Caco-2 (cell line): Measurements from ENCODE around the gene RIPOR3. TPM values are rescaled to one million over a fixed set of nuclear protein-coding genes. Genes with fewer than 3 reads are reported as not detected.
A peak's percentile ranks its signal among the peaks of the same experiment; 100 is the strongest.

ENCODE experiments used
- BruUV-seq: library from RNA; stranded (reverse); fragments of 400-500 nt; replicated peaks from 2 replicates; lab custom pipeline; 2021; lab: Mats Ljungman, UMichigan
- CTCF ChIA-PET: fragments of 300-600 bp; sonication (Branson Sonifier 250); formaldehyde crosslinking; loops from one replicate; lab custom pipeline; 2022; ENCODE audit warnings: antibody characterized with exemption; lab: Charles Lee
- POLR2A ChIA-PET: fragments of 300-600 bp; sonication (Branson Sonifier 250); formaldehyde crosslinking; loops from one replicate; lab custom pipeline; 2022; ENCODE audit warnings: antibody characterized with exemption; lab: Charles Lee
- DNase-seq, 2 experiments: peaks; one replicate each; pipeline versions ENCODE4 v3.0.0 to v3.0.0-alpha.2; 2020 to 2022
- H3K27me3 ChIP-seq: replicated peaks from 2 replicates; pipeline ENCODE4 v1.6.0; 2011; ENCODE audit warnings: low read length; ENCODE audit not compliant: control insufficient read depth, insufficient read depth
- H3K36me3 ChIP-seq: 2 replicates; pipeline ENCODE4 v1.5.1; 2011; ENCODE audit warnings: low read length; ENCODE audit not compliant: control insufficient read depth, insufficient read depth
- H3K4me1 ChIP-seq: fragments of 250-450 bp; sonication (Bioruptor Pico); 2 replicates; pipeline ENCODE4 v1.5.1; 2020; ENCODE audit warnings: mild to moderate bottlenecking
- H3K4me3 ChIP-seq: 2 replicates; pipeline ENCODE4 v1.5.1; 2011; ENCODE audit warnings: low read depth, mild to moderate bottlenecking, control low read depth, low read length
- H3K9me3 ChIP-seq: fragments of 250-450 bp; sonication (Bioruptor Pico); 2 replicates; pipeline ENCODE4 v1.5.1; 2020; ENCODE audit warnings: mild to moderate bottlenecking, moderate library complexity
- H3K27ac Mint-ChIP-seq: one replicate; pipeline ENCODE4 v1.8.0; 2022; ENCODE audit warnings: mixed read lengths; ENCODE audit not compliant: unreplicated experiment
- H3K27me3 Mint-ChIP-seq: one replicate; pipeline ENCODE4 v1.8.0; 2022; ENCODE audit warnings: mixed read lengths; ENCODE audit not compliant: insufficient read depth, unreplicated experiment
- H3K36me3 Mint-ChIP-seq: one replicate; pipeline ENCODE4 v1.8.0; 2022; ENCODE audit warnings: mild to moderate bottlenecking, mixed read lengths; ENCODE audit not compliant: insufficient read depth, unreplicated experiment
- H3K4me1 Mint-ChIP-seq: one replicate; pipeline ENCODE4 v1.8.0; 2022; ENCODE audit warnings: low read depth, mixed read lengths; ENCODE audit not compliant: unreplicated experiment
- H3K4me3 Mint-ChIP-seq: one replicate; pipeline ENCODE4 v1.8.0; 2022; ENCODE audit warnings: mild to moderate bottlenecking, moderate library complexity, mixed read lengths; ENCODE audit not compliant: unreplicated experiment
- H3K9me3 Mint-ChIP-seq: one replicate; pipeline ENCODE4 v1.8.0; 2022; ENCODE audit warnings: mixed read lengths; ENCODE audit not compliant: unreplicated experiment
- CTCF ChIP-seq, 2 experiments: fragments of 200-600 bp in 1 of 2; IDR thresholded peaks; 1 replicate in 1 of 2; 2 replicates in 1 of 2; pipeline versions ENCODE4 v1.5.1 to v1.8.0; 2011 to 2022; ENCODE audit warnings: antibody characterized with exemption in 1 of 2, control low read depth in 1 of 2, inconsistent platforms in 1 of 2, low read depth in 1 of 2, low read length in 1 of 2, mild to moderate bottlenecking in 1 of 2, moderate library complexity in 1 of 2; ENCODE audit not compliant: insufficient read depth in 1 of 2, severe bottlenecking in 1 of 2, unreplicated experiment in 1 of 2
- intact Hi-C: fragments of 100-400 bp; cut with micrococcal nuclease; formaldehyde crosslinking; loops from one replicate; pipeline ENCODE4 v1.10.0; 2022; ENCODE audit not compliant: unreplicated experiment
- total RNA-seq: library from RNA; stranded (reverse); gene quantifications from 2 replicates; pipeline ENCODE4 v1.2.3, GENCODE V29; 2022

The RIPOR3 gene
- total RNA-seq, 1 experiment from 2014 or later = 0.18 TPM

- POLR2A ChIA-PET = no interaction called here
- Mint-ChIP-seq H3K4me3 (no peak overlapping the region), H3K4me1 (no peaks in the 10 kb centered on the region), H3K9me3 (no peaks in the 10 kb centered on the region), H3K27ac (no peak overlapping the region), H3K27me3 (no peaks in the 10 kb centered on the region), H3K36me3 (no peaks in the 10 kb centered on the region)
- intact Hi-C loops = no loop called here
- H3K4me1 ChIP-seq = no peaks in the 10 kb centered on the region
- H3K36me3 ChIP-seq = no peaks in the 10 kb centered on the region
- no peaks in the 10 kb centered on the region for H3K27me3 ChIP-seq
- H3K9me3 ChIP-seq = no peaks in the 10 kb centered on the region
- no peak for TF ChIP-seq CTCF (IDR thresholded peaks at IDR 0.05; ENCODE audit: insufficient read depth in 1 of 2, low read depth in 1 of 2, low read length in 1 of 2, severe bottlenecking in 1 of 2, unreplicated experiment in 1 of 2)
- BruUV-seq = no TSS peak
- no peak for DNase-seq
- no peak overlapping the region for H3K4me3 ChIP-seq
- CTCF ChIA-PET = interaction anchor here (0.6 kb wide), 1 partner anchor 52 kb away, joined by 3 read pairs; no protein-coding TSS in a partner anchor
Measured at GRCh38 chr20:50608750-50609104, 82.6 kb downstream of the RIPOR3 start.

GRCh38 chr20:50607850-50608749, 83.2 kb downstream of the RIPOR3 start:
- Histone ChIP-seq H3K4me1 (no peaks in the 10 kb centered on the region), H3K4me3 (no peak overlapping the region), H3K36me3 (no peaks in the 10 kb centered on the region), H3K9me3 (no peaks in the 10 kb centered on the region), H3K27me3 (no peaks in the 10 kb centered on the region)
- H3K36me3 Mint-ChIP-seq = no peaks in the 10 kb centered on the region
- no peaks in the 10 kb centered on the region for H3K9me3 Mint-ChIP-seq
- no peaks in the 10 kb centered on the region for H3K4me1 Mint-ChIP-seq
- intact Hi-C loops = no loop called here
- POLR2A ChIA-PET = no interaction called here
- H3K27me3 Mint-ChIP-seq = no peaks in the 10 kb centered on the region
- CTCF ChIA-PET = interaction anchor here (0.5 kb wide), 1 partner anchor 418 kb away, joined by 3 read pairs; the partner anchor contains the start of gene CEBPB
- TF ChIP-seq CTCF (IDR thresholded peaks at IDR 0.05; ENCODE audit: insufficient read depth in 1 of 2, low read depth in 1 of 2, low read length in 1 of 2, severe bottlenecking in 1 of 2, unreplicated experiment in 1 of 2) = no peak
- no peak for DNase-seq
- no peak overlapping the region for H3K27ac Mint-ChIP-seq
- no TSS peak for BruUV-seq
- no peak overlapping the region for H3K4me3 Mint-ChIP-seq

GRCh38 chr20:50607436-50607835, 83.9 kb downstream of the RIPOR3 start:
- no peak overlapping the region for H3K4me3 Mint-ChIP-seq
- CTCF ChIA-PET = interaction anchor here (0.5 kb wide), 1 partner anchor 417 kb away, joined by 3 read pairs; the partner anchor contains the start of gene CEBPB
- Histone ChIP-seq H3K4me3 (no peak overlapping the region), H3K36me3 (no peaks in the 10 kb centered on the region), H3K27me3 (no peaks in the 10 kb centered on the region), H3K9me3 (no peaks in the 10 kb centered on the region), H3K4me1 (no peaks in the 10 kb centered on the region)
- TF ChIP-seq CTCF (IDR thresholded peaks at IDR 0.05; ENCODE audit: insufficient read depth in 1 of 2, low read depth in 1 of 2, low read length in 1 of 2, severe bottlenecking in 1 of 2, unreplicated experiment in 1 of 2) = no peak
- H3K27ac Mint-ChIP-seq = peak overlapping the region; percentile 17
- H3K9me3 Mint-ChIP-seq = no peaks in the 10 kb centered on the region
- H3K4me1 Mint-ChIP-seq = no peaks in the 10 kb centered on the region
- intact Hi-C loops = no loop called here
- no peaks in the 10 kb centered on the region for H3K36me3 Mint-ChIP-seq
- BruUV-seq = no TSS peak
- DNase-seq = no peak
- H3K27me3 Mint-ChIP-seq = no peaks in the 10 kb centered on the region
- POLR2A ChIA-PET = no interaction called here
